Epithelial cell of esophagus (primary cell): ENCODE measurements around the gene CALCOCO2.

Source experiments
- DNase-seq: peaks from one replicate; pipeline ENCODE4 v3.0.0; 2010; ENCODE audit warnings: low read depth
- H3K4me3 ChIP-seq: 2 replicates; pipeline ENCODE4 v1.5.1; 2011; ENCODE audit warnings: mild to moderate bottlenecking, low read length, control low read depth
- CTCF ChIP-seq: IDR thresholded peaks from 2 replicates; pipeline ENCODE4 v1.5.1; 2011; ENCODE audit warnings: low read depth, mild to moderate bottlenecking, low read length, control low read depth, inconsistent platforms; ENCODE audit not compliant: insufficient read depth; ENCODE audit errors: missing control alignments

The CALCOCO2 gene

DNA sequence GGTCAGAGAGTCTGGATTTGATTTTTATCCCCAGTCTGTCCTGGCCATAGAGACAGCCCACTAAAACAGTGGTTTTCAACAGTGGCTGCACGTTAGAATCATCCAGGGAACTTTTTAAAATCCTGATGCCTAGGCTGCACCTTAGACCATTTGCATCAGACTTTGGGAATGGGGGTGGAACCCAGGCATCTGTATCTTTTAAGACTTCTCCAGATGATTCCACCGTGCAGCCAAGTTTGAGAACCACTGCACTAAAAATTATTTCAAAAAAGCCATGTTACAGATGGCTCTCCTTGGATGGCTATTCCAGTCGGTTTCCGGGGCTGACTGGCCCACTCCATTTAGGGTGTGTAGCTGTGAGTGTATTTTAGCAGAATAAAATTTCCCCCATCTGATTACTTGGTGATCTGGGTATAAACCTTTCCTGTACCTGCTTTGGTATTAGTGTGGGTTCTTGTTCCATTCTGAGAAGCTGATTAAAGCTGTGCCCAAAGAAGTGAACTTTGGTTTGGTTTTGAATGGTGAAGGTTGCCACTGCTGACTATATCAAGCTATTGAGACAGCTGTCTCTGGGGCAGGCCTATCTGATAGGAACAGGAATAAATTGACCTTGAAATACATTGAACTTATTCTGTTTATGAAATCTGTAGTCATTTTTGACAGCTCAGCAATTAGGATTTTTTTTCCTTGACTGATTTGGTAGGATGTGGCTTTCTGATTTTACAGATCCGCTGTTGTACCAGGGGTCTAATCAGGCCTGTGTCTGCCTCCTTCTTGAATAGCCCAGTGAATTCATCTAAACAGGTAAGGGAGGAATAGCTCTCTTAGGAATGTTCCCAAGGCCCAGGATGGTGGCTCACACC, 63.0 kb downstream of the CALCOCO2 start:
- no peak for TF ChIP-seq CTCF
- no peak for DNase-seq
- peak overlapping the region; percentile 93 for H3K4me3 ChIP-seq

DNA sequence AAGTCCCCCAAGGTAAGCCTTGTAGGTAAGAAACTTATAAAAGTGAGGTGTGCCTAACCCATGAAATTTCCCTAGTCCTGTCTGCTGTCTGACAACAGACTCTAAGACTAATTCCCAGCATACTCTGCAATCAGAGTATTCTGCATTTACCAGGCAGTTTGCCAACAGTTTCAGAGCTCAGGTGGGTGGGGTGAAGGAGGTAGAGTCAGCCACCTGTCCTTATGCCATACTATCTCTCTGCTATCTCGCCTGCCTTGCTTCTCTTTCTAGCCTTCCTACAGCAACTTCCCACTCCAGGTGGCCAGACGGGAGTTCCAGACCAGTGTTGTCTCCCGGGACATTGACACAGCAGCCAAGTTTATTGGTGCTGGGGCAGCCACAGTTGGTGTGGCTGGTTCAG, 64.1 kb downstream of the CALCOCO2 start:
- no peak for DNase-seq
- TF ChIP-seq CTCF: no peak
- no peak overlapping the region for H3K4me3 ChIP-seq

DNA sequence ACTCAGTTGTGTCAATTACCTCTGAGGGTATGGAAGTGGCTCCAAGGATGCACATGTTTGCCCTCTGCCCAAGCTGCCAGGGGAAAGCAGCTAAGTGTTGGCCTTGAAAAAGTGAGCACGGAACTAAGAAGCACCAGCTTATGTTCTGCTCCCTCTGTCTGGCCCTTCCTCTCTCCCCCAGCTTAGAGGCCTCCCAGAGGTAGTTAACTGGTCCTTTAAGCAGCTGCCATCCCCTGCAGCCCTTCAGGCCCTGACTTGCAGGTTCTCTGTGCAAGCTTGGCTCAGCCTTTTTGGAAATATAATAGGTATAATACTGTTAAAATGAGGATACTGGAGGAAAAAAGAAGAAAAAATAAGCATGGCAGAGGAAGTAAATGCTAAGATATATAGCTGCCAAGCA, 70.4 kb downstream of the CALCOCO2 start:
- DNase-seq: peak; percentile 58
- no peak overlapping the region for H3K4me3 ChIP-seq
- no peak for TF ChIP-seq CTCF

- H3K4me3 ChIP-seq: no peak overlapping the region
- TF ChIP-seq CTCF: no peak
- no peak for DNase-seq
These were observed 72.6 kb downstream of the CALCOCO2 start for GRCh38 chr17:48903401-48903800.

- no peak overlapping the region for H3K4me3 ChIP-seq
- no peak for TF ChIP-seq CTCF
- no peak for DNase-seq
These were observed 73.6 kb downstream of the CALCOCO2 start for GRCh38 chr17:48904428-48904827.

- no peak for TF ChIP-seq CTCF
- no peak overlapping the region for H3K4me3 ChIP-seq
- DNase-seq: no peak
These were observed 75.2 kb downstream of the CALCOCO2 start for GRCh38 chr17:48905987-48906515.

GRCh38 chr17:48907713-48908046, 76.8 kb downstream of the CALCOCO2 start:
- DNase-seq: peak; percentile 33
- peak overlapping the region; percentile 81 for H3K4me3 ChIP-seq

More at GRCh38 chr17:48907713-48908046, 76.8 kb downstream of the CALCOCO2 start:
- TF ChIP-seq CTCF: no peak
